ENCODE results near the gene FOXP1. TPM values are rescaled to one million over a fixed set of nuclear protein-coding genes. Genes with fewer than 3 reads are reported as not detected.

The FOXP1 gene
- total and polyA plus RNA-seq, 2 of the 13 experiments (the other 11 are each of a cell fraction or from before 2014, with no cell fraction given) = 40.4 to 59.0 TPM

DNA sequence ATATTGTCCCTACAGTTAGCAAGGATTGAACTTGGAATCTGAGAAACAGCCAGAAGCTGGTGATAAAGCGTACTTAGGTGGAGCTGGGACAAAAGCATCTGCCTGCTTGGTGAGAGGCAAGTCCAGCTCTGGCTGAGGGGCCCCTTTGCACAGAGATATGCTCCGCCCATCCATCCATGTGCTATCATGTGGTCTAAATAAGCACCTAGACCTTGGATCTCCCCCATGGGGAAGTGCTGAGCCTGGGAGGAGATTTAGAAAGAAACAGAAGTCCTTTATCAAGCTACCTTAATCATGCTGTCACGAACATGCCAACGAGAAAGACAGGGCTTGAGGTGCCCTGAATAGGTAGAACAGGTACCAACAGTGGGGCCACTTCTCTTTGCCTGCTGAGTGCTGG lies 369.5 kb downstream of the FOXP1 start:
- Histone ChIP-seq H3K36me3 (replicated peaks in 1 of 2; ENCODE audit: control insufficient read depth in 1 of 2, insufficient read depth in 2 of 2, low read length in 2 of 2) (peaks cover 3 to 5% of the 10 kb centered on the region in 2 experiments; a peak in 1 of 5 replicates), H3K27me3 (ENCODE audit: control insufficient read depth in 1 of 2, insufficient read depth in 2 of 2, low read length in 2 of 2) (no peaks in the 10 kb centered on the region), H3K4me1 (ENCODE audit: insufficient read depth, low read length) (peaks cover 42% of the 10 kb centered on the region), H3K4me2 (ENCODE audit: low read depth, low read length) (no peak overlapping the region), H3K79me2 (ENCODE audit: insufficient read depth, low read length) (peaks cover 8% of the 10 kb centered on the region), H4K20me1 (ENCODE audit: insufficient read depth, low read length) (no peaks in the 10 kb centered on the region), H2AFZ (ENCODE audit: low read length) (no peak overlapping the region), H3K9ac (ENCODE audit: insufficient read depth, low read depth, low read length) (no peak overlapping the region), H3K27ac (ENCODE audit: extremely low read length, insufficient read depth, low read length) (no peak overlapping the region), H3K4me3 (replicated peaks in 1 of 3; ENCODE audit: insufficient read depth in 1 of 3, low read depth in 2 of 3, low read length in 3 of 3) (no peak overlapping the region), H3K9me3 (ENCODE audit: low read length) (no peaks in the 10 kb centered on the region)
- ChIA-PET CTCF (ENCODE audit: low intra/inter-chr PET ratio, low total read pairs) (no interaction called here), POLR2A (no interaction called here)
- WGBS (ENCODE audit: low lambda C conversion rate) = 75% methylated on average over 4 of the region's 4 CpGs
- FAIRE-seq (no peak), ATAC-seq (no peak), DNase-seq (ENCODE audit: low spot score) (no peak)
- TF ChIP-seq PAF1 (CRISPR knock-in tag; IDR thresholded peaks at IDR 0.05) (no peak), NFIB (CRISPR knock-in tag; IDR thresholded peaks at IDR 0.05; ENCODE audit: borderline replicate concordance) (no peak), ZNF3 (CRISPR knock-in tag; IDR thresholded peaks at IDR 0.05) (no peak), GTF3A (CRISPR knock-in tag; conservative IDR thresholded peaks at IDR 0.05) (no peak), ZBTB42 (CRISPR knock-in tag; IDR thresholded peaks at IDR 0.05) (no peak), YEATS4 (CRISPR knock-in tag; IDR thresholded peaks at IDR 0.05; ENCODE audit: borderline replicate concordance) (no peak), ZNF326 (CRISPR knock-in tag; IDR thresholded peaks at IDR 0.05; ENCODE audit: borderline replicate concordance) (no peak), ZSCAN22 (CRISPR knock-in tag; IDR thresholded peaks at IDR 0.05) (no peak), SNAPC2 (CRISPR knock-in tag; IDR thresholded peaks at IDR 0.05) (no peak), SMARCE1 (IDR thresholded peaks at IDR 0.05; ENCODE audit: borderline replicate concordance) (no peak), NR2F1 (CRISPR knock-in tag; IDR thresholded peaks at IDR 0.05) (no peak), ZIK1 (CRISPR knock-in tag; IDR thresholded peaks at IDR 0.05; ENCODE audit: borderline replicate concordance, low read depth) (no peak), ZFP90 (CRISPR knock-in tag; IDR thresholded peaks at IDR 0.05; ENCODE audit: borderline replicate concordance) (no peak)
- TF ChIP-seq, protein P1, sequence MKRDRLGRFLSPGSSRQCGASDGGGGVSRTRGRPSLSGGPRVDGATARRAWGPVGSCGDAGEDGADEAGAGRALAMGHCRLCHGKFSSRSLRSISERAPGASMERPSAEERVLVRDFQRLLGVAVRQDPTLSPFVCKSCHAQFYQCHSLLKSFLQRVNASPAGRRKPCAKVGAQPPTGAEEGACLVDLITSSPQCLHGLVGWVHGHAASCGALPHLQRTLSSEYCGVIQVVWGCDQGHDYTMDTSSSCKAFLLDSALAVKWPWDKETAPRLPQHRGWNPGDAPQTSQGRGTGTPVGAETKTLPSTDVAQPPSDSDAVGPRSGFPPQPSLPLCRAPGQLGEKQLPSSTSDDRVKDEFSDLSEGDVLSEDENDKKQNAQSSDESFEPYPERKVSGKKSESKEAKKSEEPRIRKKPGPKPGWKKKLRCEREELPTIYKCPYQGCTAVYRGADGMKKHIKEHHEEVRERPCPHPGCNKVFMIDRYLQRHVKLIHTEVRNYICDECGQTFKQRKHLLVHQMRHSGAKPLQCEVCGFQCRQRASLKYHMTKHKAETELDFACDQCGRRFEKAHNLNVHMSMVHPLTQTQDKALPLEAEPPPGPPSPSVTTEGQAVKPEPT (CRISPR knock-in tag; IDR thresholded peaks at IDR 0.05; ENCODE audit: low read depth) = no peak
- TF ChIP-seq, protein P2, sequence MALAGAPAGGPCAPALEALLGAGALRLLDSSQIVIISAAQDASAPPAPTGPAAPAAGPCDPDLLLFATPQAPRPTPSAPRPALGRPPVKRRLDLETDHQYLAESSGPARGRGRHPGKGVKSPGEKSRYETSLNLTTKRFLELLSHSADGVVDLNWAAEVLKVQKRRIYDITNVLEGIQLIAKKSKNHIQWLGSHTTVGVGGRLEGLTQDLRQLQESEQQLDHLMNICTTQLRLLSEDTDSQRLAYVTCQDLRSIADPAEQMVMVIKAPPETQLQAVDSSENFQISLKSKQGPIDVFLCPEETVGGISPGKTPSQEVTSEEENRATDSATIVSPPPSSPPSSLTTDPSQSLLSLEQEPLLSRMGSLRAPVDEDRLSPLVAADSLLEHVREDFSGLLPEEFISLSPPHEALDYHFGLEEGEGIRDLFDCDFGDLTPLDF (CRISPR knock-in tag; IDR thresholded peaks at IDR 0.05) = no peak
- TF ChIP-seq, protein P3, sequence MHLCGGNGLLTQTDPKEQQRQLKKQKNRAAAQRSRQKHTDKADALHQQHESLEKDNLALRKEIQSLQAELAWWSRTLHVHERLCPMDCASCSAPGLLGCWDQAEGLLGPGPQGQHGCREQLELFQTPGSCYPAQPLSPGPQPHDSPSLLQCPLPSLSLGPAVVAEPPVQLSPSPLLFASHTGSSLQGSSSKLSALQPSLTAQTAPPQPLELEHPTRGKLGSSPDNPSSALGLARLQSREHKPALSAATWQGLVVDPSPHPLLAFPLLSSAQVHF (CRISPR knock-in tag; IDR thresholded peaks at IDR 0.05) = no peak
- intact Hi-C loops (cut with micrococcal nuclease; ENCODE audit: unreplicated experiment) (no loop called here), in situ Hi-C loops (cut with HindIII; ENCODE audit: extremely low pct_ligation_motif_present, low pct_unique_long_range_greater_than_20kb) (no loop called here)
- BruUV-seq (replicated peaks) = no TSS peak
